ENCODE measurements around the gene PRPH. TPM values are rescaled to one million over a fixed set of nuclear protein-coding genes. Genes with fewer than 3 reads are reported as not detected.

Gene PRPH
- total RNA-seq, 4 donors from 2014 or later, result 3.0 to 16.2 (median 5.8) TPM

DNA sequence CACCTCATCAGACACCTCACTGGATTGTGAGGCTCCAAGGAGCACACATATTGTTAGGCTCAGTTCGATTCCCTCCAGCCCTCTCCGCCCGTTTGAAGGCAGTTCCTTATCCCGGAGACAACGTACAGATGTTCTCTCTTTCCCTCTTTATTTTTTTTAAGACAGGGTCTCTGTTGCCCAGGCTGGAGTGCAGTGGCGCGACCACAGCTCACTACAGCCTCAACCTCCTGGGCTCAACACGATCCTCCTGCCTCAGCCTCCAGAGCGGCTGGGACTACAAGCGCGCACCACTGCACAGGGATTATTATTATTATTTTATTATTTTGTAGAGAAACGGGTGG is 27.4 kb downstream of the PRPH start:
- peak overlapping the region in 3 of 4 donors; percentile 77 to 80 (median 78) for H3K27ac ChIP-seq

DNA sequence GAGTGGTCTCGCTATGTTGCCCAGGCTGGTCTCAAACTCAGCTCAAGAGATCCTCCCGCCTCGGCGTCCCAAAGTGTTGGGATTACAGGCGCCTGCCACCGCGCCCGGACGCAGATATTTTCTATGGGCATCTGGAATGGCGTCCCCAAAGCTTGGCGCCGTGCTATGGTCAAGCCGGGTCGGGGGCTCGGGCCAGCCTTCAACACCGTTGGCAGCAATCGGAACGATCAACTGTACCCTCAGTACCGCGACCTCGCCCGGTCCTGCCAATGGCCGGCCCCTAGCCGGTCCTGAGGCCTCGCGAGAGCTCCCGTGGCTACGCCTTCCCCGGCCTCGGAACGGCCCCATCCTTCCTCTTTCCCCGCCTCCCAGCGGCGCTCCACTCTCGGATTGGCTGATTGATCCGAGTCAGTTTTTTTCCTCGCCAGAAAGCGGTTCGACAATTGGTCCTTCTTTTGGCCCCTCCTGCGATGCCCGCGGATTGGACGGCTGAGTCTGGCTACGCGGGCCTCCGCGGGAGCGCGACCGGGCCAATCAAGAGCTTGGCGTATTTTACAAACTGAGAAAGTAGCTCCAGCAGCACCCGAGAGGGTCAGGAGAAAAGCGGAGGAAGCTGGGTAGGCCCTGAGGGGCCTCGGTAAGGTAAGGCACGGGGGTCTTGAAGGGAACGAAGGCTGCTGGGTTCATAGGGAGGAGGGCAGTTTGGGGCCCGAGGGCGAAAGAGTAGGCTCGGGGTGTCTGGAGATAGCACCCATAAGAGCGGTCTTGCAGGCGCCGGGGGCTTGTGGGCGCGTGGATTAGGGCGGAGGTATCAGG is 28.0 kb downstream of the PRPH start, which contains the start of gene TROAP:
Gene TROAP, plus strand, starts transcription at position 548 of the 816 bp plus-strand sequence. CDS start 354 bp downstream, outside the sequence.
- H3K27ac ChIP-seq, result peak within 1 kb of the TSS in 3 of 4 donors; percentile 77 to 80 (median 78)
- WGBS, 2 donors (ENCODE audit: low coverage in 1 of 2), result 0% methylated on average over 14 to 20 of the region's 65 CpGs

More for the DNA sequence above, 27.4 kb downstream of the PRPH start:
- H3K9me3 ChIP-seq, result no peaks in the 10 kb centered on the region
- peaks cover 0 to 16% (median 10%) of the 10 kb centered on the region in 3 donors for H3K4me1 ChIP-seq
- TF ChIP-seq POLR2AphosphoS5 (IDR thresholded peaks at IDR 0.05) (no peak), EP300 (IDR thresholded peaks at IDR 0.05) (no peak), POLR2A (IDR thresholded peaks at IDR 0.05) (no peak)
- TF ChIP-seq, protein P1, sequence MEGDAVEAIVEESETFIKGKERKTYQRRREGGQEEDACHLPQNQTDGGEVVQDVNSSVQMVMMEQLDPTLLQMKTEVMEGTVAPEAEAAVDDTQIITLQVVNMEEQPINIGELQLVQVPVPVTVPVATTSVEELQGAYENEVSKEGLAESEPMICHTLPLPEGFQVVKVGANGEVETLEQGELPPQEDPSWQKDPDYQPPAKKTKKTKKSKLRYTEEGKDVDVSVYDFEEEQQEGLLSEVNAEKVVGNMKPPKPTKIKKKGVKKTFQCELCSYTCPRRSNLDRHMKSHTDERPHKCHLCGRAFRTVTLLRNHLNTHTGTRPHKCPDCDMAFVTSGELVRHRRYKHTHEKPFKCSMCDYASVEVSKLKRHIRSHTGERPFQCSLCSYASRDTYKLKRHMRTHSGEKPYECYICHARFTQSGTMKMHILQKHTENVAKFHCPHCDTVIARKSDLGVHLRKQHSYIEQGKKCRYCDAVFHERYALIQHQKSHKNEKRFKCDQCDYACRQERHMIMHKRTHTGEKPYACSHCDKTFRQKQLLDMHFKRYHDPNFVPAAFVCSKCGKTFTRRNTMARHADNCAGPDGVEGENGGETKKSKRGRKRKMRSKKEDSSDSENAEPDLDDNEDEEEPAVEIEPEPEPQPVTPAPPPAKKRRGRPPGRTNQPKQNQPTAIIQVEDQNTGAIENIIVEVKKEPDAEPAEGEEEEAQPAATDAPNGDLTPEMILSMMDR (IDR thresholded peaks at IDR 0.05), result no peak
- H3K4me3 ChIP-seq, result peak overlapping the region; percentile 42 to 69
- no peaks in the 10 kb centered on the region for H3K27me3 ChIP-seq
- H3K36me3 ChIP-seq, result no peaks in the 10 kb centered on the region
- ATAC-seq, result no peak
- 0 to 56% methylated on average over 1 to 6 of the region's 12 CpGs for WGBS, 2 donors (ENCODE audit: low coverage in 1 of 2)

DNA sequence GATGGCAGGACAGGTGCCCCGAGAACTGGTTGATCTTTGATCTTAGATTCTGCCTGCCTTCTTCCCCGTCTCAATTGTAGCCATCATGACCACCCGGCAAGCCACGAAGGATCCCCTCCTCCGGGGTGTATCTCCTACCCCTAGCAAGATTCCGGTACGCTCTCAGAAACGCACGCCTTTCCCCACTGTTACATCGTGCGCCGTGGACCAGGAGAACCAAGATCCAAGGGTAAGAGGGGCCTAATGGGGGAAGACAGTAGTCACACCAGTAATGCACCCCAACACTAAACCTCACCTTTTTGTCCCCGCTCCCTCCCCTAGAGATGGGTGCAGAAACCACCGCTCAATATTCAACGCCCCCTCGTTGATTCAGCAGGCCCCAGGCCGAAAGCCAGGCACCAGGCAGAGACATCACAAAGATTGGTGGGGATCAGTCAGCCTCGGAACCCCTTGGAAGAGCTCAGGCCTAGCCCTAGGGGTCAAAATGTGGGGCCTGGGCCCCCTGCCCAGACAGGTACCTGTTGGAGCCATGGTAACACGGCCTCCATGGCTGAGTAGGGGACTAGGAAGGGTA is 28.7 kb downstream of the PRPH start:
- ATAC-seq, result no peak
- TF ChIP-seq POLR2A (IDR thresholded peaks at IDR 0.05) (no peak), POLR2AphosphoS5 (IDR thresholded peaks at IDR 0.05) (no peak), EP300 (IDR thresholded peaks at IDR 0.05) (no peak)
- TF ChIP-seq, protein P1 (IDR thresholded peaks at IDR 0.05), result no peak
- Histone ChIP-seq H3K36me3 (no peaks in the 10 kb centered on the region), H3K27me3 (no peaks in the 10 kb centered on the region), H3K4me1 (peaks cover 0 to 16% (median 10%) of the 10 kb centered on the region in 3 donors), H3K4me3 (peak overlapping the region; percentile 19 to 69), H3K9me3 (no peaks in the 10 kb centered on the region), H3K27ac (peak overlapping the region in 1 of 4 donors; percentile 80)
- 0% methylated on average over 3 to 5 of the region's 19 CpGs for WGBS, 2 donors (ENCODE audit: low coverage in 1 of 2)

More for the DNA sequence above, 28.0 kb downstream of the PRPH start, which contains the start of gene TROAP:
- peak; percentile 21 to 56 for TF ChIP-seq POLR2A (IDR thresholded peaks at IDR 0.05)
- TF ChIP-seq, protein P1 (IDR thresholded peaks at IDR 0.05), result peak in 1 of 4 experiments; percentile 9
- TF ChIP-seq POLR2AphosphoS5 (IDR thresholded peaks at IDR 0.05), result peak; percentile 54
- TF ChIP-seq EP300 (IDR thresholded peaks at IDR 0.05), result no peak
- no peaks in the 10 kb centered on the region for H3K36me3 ChIP-seq
- peak; percentile 99 for ATAC-seq
- H3K4me3 ChIP-seq, result peak within 1 kb of the TSS; percentile 42 to 69
- no peaks in the 10 kb centered on the region for H3K9me3 ChIP-seq
- no peaks in the 10 kb centered on the region for H3K27me3 ChIP-seq
- H3K4me1 ChIP-seq, result peaks cover 0 to 16% (median 10%) of the 10 kb centered on the region in 3 donors

DNA sequence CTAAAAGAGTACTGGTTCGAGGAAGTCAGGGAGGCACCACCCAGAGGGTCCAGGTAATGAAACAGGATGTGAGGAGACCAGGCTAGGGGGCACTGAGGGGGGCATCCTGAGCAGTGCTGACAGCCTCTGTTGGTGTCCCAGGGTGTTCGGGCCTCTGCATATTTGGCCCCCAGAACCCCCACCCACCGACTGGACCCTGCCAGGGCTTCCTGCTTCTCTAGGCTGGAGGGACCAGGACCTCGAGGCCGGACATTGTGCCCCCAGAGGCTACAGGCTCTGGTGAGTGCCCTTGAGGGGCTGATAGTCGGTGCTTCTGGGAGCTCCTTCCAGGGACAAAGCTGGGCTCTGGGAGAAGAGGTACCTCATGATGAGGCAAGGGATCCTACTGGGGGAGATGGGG is 30.7 kb downstream of the PRPH start:
- 92 to 100% methylated on average over 2 to 4 of the region's 6 CpGs for WGBS, 2 donors (ENCODE audit: low coverage in 1 of 2)

More for the DNA sequence above, 30.7 kb downstream of the PRPH start:
- H3K4me1 ChIP-seq, result peaks cover 0 to 16% (median 10%) of the 10 kb centered on the region in 3 donors
- H3K27ac ChIP-seq, result no peak overlapping the region
- H3K9me3 ChIP-seq, result no peaks in the 10 kb centered on the region
- H3K27me3 ChIP-seq, result peaks cover 12% of the 10 kb centered on the region
- H3K36me3 ChIP-seq, result no peaks in the 10 kb centered on the region
- H3K4me3 ChIP-seq, result no peak overlapping the region
- TF ChIP-seq EP300 (IDR thresholded peaks at IDR 0.05), result no peak
- TF ChIP-seq POLR2A (IDR thresholded peaks at IDR 0.05), result no peak
- TF ChIP-seq, protein P1 (IDR thresholded peaks at IDR 0.05), result no peak
- TF ChIP-seq POLR2AphosphoS5 (IDR thresholded peaks at IDR 0.05), result no peak
- ATAC-seq, result no peak
